Left lung (tissue), 10 donors: ENCODE results near the gene TEX36. TPM values are rescaled to one million over a fixed set of nuclear protein-coding genes. Genes with fewer than 3 reads are reported as not detected.

ENCODE experiments used
- ATAC-seq: fragments of 200-7000 bp; cut with Tn5 transposase; one replicate; pipeline ENCODE4 v1.9.1; 2020; ENCODE audit warnings: moderate library complexity
- DNase-seq, 4 donors: peaks; one replicate each; pipeline ENCODE4 v3.0.0-alpha.2; 2013 to 2020
- H3K27ac ChIP-seq, 2 donors: fragments of 200-600 bp; sonication (generic) in 1 of 2; one replicate each; pipeline versions ENCODE4 v1.5.0 to v1.8.0; 2020 to 2021
- H3K27me3 ChIP-seq, 2 donors: fragments of 200-600 bp; sonication (generic) in 1 of 2; one replicate each; pipeline versions ENCODE4 v1.5.0 to v1.8.0; 2020 to 2021
- H3K36me3 ChIP-seq, 2 donors: fragments of 200-600 bp; sonication (generic) in 1 of 2; one replicate each; pipeline versions ENCODE4 v1.5.0 to v1.8.0; 2020 to 2021
- H3K4me1 ChIP-seq, 2 donors: fragments of 200-600 bp; one replicate each; pipeline ENCODE4 v1.8.0; 2021
- H3K4me3 ChIP-seq, 2 donors: fragments of 200-600 bp; sonication (generic) in 1 of 2; one replicate each; pipeline versions ENCODE4 v1.5.0 to v1.8.0; 2020 to 2021; ENCODE audit warnings: mild to moderate bottlenecking in 1 of 2
- H3K9me3 ChIP-seq, 2 donors: fragments of 200-600 bp; sonication (generic) in 1 of 2; one replicate each; pipeline versions ENCODE4 v1.5.0 to v1.8.0; 2020 to 2021
- intact Hi-C, 2 donors: fragments of 100-400 bp; cut with DNase I; formaldehyde crosslinking; loops; one replicate each; pipeline versions ENCODE4 v1.11.2 to v1.14.2; 2022
- polyA plus RNA-seq, 6 donors: library from polyadenylated mRNA; unstranded; fragments of 120-200 nt; gene quantifications; one replicate each; pipeline ENCODE4 v1.2.1, GENCODE V29; 2013; ENCODE audit not compliant: insufficient read length in 6 of 6
- total RNA-seq, 2 donors: library from RNA; stranded (reverse); fragmentation: NEBNext Ultra II Directional; extraction: Animal tissue kit (Norgen Biotek cat#: 25700); gene quantifications; one replicate each; pipeline ENCODE4 v1.2.1, GENCODE V29; 2021
- TF ChIP-seq, protein P1 (sequence below), 2 donors: fragments of 200-600 bp; sonication (generic) in 1 of 2; IDR thresholded peaks; one replicate each; pipeline versions ENCODE4 v1.5.0 to v1.8.0; 2021; ENCODE audit warnings: antibody characterized with exemption in 2 of 2
- donor health status: DM: no; HTN: yes; CAD: no.
- donor health status: DM: no; HTN: no; CAD: no.

Gene TEX36
- total and polyA plus RNA-seq, 8 donors, result 0.26 TPM; not detected in 7

DNA sequence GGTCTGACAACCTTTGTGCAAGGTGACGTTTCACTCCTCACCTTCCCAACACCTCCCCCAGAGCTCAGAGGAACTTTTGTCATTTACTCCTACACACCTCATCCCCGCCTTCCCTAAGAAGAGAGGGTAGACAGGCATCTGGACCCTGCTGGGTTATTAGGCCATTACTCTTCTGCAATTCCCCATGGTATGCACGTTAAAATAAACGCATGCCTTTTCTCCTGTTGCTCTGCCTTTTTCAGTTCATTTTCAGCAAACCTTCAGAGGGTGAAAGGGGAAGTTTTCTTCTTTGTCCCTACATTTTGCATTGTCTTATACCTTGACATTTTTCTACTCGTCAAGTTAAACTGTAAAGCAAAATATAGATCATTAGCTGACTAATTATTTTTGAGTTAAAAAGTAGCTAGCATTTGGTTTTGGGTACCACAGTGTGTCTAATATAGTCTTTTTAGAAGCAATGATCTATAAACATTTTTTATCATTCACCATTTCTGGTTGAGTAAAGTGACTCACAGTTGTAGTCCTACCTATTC is 26.1 kb upstream of the TEX36 start:
- H3K9me3 ChIP-seq, result peaks cover 0 to 12% of the 10 kb centered on the region in 2 donors
- H3K27ac ChIP-seq, result peak overlapping the region in 1 of 2 donors; percentile 16
- intact Hi-C loops, result no loop called here
- peaks cover 0 to 6% of the 10 kb centered on the region in 2 donors for H3K4me1 ChIP-seq
- no peak for DNase-seq
- no peaks in the 10 kb centered on the region for H3K27me3 ChIP-seq
- ATAC-seq, result no peak
- H3K36me3 ChIP-seq, result no peaks in the 10 kb centered on the region
- no peak overlapping the region for H3K4me3 ChIP-seq
- TF ChIP-seq, protein P1, sequence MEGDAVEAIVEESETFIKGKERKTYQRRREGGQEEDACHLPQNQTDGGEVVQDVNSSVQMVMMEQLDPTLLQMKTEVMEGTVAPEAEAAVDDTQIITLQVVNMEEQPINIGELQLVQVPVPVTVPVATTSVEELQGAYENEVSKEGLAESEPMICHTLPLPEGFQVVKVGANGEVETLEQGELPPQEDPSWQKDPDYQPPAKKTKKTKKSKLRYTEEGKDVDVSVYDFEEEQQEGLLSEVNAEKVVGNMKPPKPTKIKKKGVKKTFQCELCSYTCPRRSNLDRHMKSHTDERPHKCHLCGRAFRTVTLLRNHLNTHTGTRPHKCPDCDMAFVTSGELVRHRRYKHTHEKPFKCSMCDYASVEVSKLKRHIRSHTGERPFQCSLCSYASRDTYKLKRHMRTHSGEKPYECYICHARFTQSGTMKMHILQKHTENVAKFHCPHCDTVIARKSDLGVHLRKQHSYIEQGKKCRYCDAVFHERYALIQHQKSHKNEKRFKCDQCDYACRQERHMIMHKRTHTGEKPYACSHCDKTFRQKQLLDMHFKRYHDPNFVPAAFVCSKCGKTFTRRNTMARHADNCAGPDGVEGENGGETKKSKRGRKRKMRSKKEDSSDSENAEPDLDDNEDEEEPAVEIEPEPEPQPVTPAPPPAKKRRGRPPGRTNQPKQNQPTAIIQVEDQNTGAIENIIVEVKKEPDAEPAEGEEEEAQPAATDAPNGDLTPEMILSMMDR (IDR thresholded peaks at IDR 0.05), result no peak

DNA sequence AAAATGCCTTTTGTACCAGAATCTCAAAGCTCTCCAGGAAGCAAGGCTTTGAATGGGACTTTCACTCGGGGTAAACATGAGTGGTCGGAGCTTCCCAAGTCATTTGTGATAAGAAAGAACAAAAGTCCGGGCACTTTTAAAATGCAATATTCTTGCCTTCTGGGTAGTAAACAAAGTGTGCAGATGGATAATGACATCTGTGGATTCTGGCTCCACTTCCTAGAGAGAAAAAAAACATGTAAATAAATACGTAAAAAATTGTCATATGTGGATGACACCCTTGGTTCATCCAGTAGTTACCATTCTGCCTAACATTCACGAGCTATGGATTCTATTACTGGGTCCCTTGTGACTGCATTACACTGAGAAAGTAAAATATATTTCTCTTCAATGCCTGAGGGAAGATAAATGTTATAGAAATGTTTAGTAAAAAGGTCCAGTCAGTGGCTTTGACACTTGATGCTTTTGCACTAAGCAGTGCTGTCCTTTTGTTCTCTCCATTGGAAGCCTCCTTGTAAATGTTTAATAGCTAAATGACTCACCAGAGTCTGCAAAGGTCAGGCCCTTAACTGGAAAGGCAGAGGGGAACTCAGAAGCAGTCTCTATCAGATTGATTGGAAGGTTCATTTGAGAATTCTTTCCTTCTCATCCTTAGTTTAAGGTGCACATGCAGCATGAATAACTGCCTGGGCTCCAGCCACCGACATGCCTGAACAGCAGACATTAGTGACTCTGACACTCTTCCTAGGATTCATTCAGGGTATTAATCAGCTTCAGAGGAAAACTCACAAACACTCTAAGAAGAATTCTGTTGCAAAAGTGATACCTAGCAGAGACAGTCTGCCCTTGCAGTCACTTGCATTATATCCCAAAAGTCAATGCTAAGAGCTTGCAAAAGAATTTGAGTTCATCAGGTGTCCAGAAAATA is 24.8 kb upstream of the TEX36 start:
- TF ChIP-seq, protein P1 (IDR thresholded peaks at IDR 0.05), result no peak
- ATAC-seq, result peak; percentile 68
- intact Hi-C loops, result no loop called here

GRCh38 chr10:125700355-125700911 is 17.5 kb upstream of the TEX36 start:
- DNase-seq (peak in 2 of 4 donors; percentile 51 to 63), ATAC-seq (no peak)
- H3K9me3 ChIP-seq, result peaks cover 0 to 2% of the 10 kb centered on the region in 2 donors
- H3K27me3 ChIP-seq, result no peaks in the 10 kb centered on the region
- no peak overlapping the region for H3K27ac ChIP-seq
- intact Hi-C loops, result no loop called here
- peaks cover 0 to 4% of the 10 kb centered on the region in 2 donors for H3K4me1 ChIP-seq
- H3K36me3 ChIP-seq, result no peaks in the 10 kb centered on the region
- TF ChIP-seq, protein P1 (IDR thresholded peaks at IDR 0.05), result no peak
- H3K4me3 ChIP-seq, result no peak overlapping the region

More for the DNA sequence above, 24.8 kb upstream of the TEX36 start:
- Histone ChIP-seq H3K4me1 (peaks cover 0 to 6% of the 10 kb centered on the region in 2 donors), H3K36me3 (no peaks in the 10 kb centered on the region), H3K27ac (no peak overlapping the region), H3K9me3 (peaks cover 0 to 4% of the 10 kb centered on the region in 2 donors), H3K27me3 (no peaks in the 10 kb centered on the region), H3K4me3 (no peak overlapping the region)
- DNase-seq, result no peak

- H3K36me3 ChIP-seq, result no peaks in the 10 kb centered on the region
- TF ChIP-seq, protein P1 (IDR thresholded peaks at IDR 0.05), result no peak
- H3K4me1 ChIP-seq, result peaks cover 0 to 4% of the 10 kb centered on the region in 2 donors
- no peak overlapping the region for H3K4me3 ChIP-seq
- DNase-seq (no peak), ATAC-seq (no peak)
- H3K27ac ChIP-seq, result no peak overlapping the region
- H3K27me3 ChIP-seq, result no peaks in the 10 kb centered on the region
- peaks cover 0 to 2% of the 10 kb centered on the region in 2 donors for H3K9me3 ChIP-seq
- intact Hi-C loops, result no loop called here
Observed at GRCh38 chr10:125699562-125700143, 16.7 kb upstream of the TEX36 start.
